ENCODE measurements around the gene DGCR6L. TPM values are rescaled to one million over a fixed set of nuclear protein-coding genes. Genes with fewer than 3 reads are reported as not detected.
"Not testable (repeated sequence)": the region's sequence is repeated elsewhere in the genome, so short reads cannot be mapped to it uniquely, and the experiment has no call there.

Gene DGCR6L
- polyA plus RNA-seq, 3 donors = 43.8 to 52.2 (median 45.6) TPM

DNA sequence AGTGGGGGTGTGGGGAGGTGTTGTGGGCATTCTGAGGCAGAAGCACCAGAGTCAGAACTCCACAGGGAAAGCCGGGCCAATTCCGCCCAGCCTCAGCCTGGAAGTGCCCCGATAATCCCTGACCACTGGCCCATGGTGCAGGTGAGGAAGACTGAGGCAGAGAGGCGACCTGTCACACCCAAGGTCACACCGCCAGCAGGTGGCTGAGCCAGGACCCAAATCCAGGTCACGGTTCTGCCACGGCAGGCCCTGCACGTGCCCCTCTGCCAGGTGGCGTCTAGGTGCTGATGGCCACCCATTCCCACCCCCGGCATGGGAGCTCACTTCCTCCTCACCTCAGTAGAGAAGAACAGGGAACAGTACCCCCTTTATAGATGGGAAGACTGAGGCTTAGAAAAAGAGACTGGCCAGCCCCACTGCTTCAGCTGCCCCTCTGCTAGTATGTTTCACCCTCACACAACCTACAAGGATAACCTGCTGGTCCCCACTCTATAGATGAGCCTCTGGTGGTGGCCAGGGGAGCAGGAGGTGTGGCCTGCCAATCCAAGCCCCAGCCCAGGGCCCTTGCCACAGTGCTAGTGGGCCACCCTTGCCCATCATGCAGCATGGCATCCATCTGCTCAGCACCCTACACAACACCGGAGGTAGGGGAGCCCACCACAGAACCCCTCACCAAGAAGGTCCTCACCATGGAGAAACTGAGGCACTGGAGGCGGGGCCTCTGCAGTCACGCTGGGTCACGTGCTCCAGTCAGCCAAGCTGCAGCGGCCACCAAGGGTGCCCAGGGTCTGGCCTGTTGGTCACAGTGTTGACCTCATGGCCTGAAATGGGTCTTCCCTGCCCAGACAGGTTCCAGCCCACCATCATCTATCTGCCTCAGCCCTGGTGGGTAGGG, 53.8 kb downstream of the DGCR6L start:
- not testable (repeated sequence) for DNase-seq (ENCODE audit: low read depth in 3 of 3, low spot score in 2 of 3)

GRCh38 chr22:20264614-20265452, 55.0 kb downstream of the DGCR6L start:
- no peak for DNase-seq (ENCODE audit: low read depth in 3 of 3, low spot score in 2 of 3)

Other genes starting within 250 kb of the DGCR6L start
- 10 to 100 TPM; 40.5 to 42.3 (median 42.0) TPM for gene DGCR8, start 239.8 kb downstream of the DGCR6L start, polyA plus RNA-seq (ENCODE audit: insufficient read length in 3 of 3)
- 100 to 1,000 TPM; 182 to 192 (median 185) TPM for gene RANBP1, start 204.0 kb downstream of the DGCR6L start, polyA plus RNA-seq (ENCODE audit: insufficient read length in 3 of 3)
- 10 to 100 TPM; 40.9 to 48.2 (median 41.4) TPM for gene TRMT2A, start 202.8 kb downstream of the DGCR6L start, polyA plus RNA-seq (ENCODE audit: insufficient read length in 3 of 3)
- 10 to 100 TPM; 26.5 to 33.7 (median 27.1) TPM for gene ZDHHC8, start 188.3 kb downstream of the DGCR6L start, polyA plus RNA-seq (ENCODE audit: insufficient read length in 3 of 3)
- gene CCDC188, start 169.0 kb downstream of the DGCR6L start, polyA plus RNA-seq (ENCODE audit: insufficient read length in 3 of 3) = under 1 TPM; 0.47 to 0.71 (median 0.53) TPM
- 1 to 10 TPM; 3.8 to 4.5 (median 4.1) TPM for gene RTN4R, start 51.7 kb downstream of the DGCR6L start, polyA plus RNA-seq (ENCODE audit: insufficient read length in 3 of 3)
- 10 to 100 TPM; 15.3 to 15.9 (median 15.9) TPM for gene ZNF74, start 74.1 kb upstream of the DGCR6L start, polyA plus RNA-seq (ENCODE audit: insufficient read length in 3 of 3)
- 10 to 100 TPM; 13.7 to 16.8 (median 14.6) TPM for gene SCARF2, start 117.8 kb upstream of the DGCR6L start, polyA plus RNA-seq (ENCODE audit: insufficient read length in 3 of 3)
- 10 to 100 TPM; 26.9 to 28.0 (median 27.4) TPM for gene KLHL22, start 175.7 kb upstream of the DGCR6L start, polyA plus RNA-seq (ENCODE audit: insufficient read length in 3 of 3)
- gene MED15, start 187.6 kb upstream of the DGCR6L start, polyA plus RNA-seq (ENCODE audit: insufficient read length in 3 of 3) = 10 to 100 TPM; 31.5 to 38.0 (median 35.1) TPM

All from right renal cortex interstitium (tissue), 3 donors.